ENCODE data around the gene POFUT2.

Gene POFUT2

GRCh38 chr21:45269861-45270260, 17.8 kb downstream of the POFUT2 start:
- Mint-ChIP-seq H3K4me3 (no peak overlapping the region), H3K27ac (no peak overlapping the region), H3K36me3 (ENCODE audit: insufficient read depth) (peaks cover 39% of the 10 kb centered on the region), H3K4me1 (ENCODE audit: low read depth in 2 of 2) (peaks cover 18% of the 10 kb centered on the region in 2 donors), H3K27me3 (no peaks in the 10 kb centered on the region), H3K9me3 (peaks cover 0 to 2% of the 10 kb centered on the region in 2 donors)
- DNase-seq (no peak), ATAC-seq (replicated peaks) (no peak)

- H3K9me3 Mint-ChIP-seq = peaks cover 0 to 2% of the 10 kb centered on the region in 2 donors
- H3K4me1 Mint-ChIP-seq (ENCODE audit: low read depth in 2 of 2) = peaks cover 18% of the 10 kb centered on the region in 2 donors
- H3K27ac Mint-ChIP-seq = peak overlapping the region; percentile 38 to 85
- no peak for ATAC-seq (replicated peaks)
- H3K4me3 Mint-ChIP-seq = peak overlapping the region; percentile 26 to 64
- no peaks in the 10 kb centered on the region for H3K27me3 Mint-ChIP-seq
- H3K36me3 Mint-ChIP-seq (ENCODE audit: insufficient read depth) = peaks cover 42% of the 10 kb centered on the region
- no peak for DNase-seq
Observed at GRCh38 chr21:45267390-45267760, 20.3 kb downstream of the POFUT2 start.

- H3K9me3 Mint-ChIP-seq = peaks cover 0 to 2% of the 10 kb centered on the region in 2 donors
- peak overlapping the region; percentile 38 to 85 for H3K27ac Mint-ChIP-seq
- peak; percentile 96 for ATAC-seq (replicated peaks)
- peaks cover 42% of the 10 kb centered on the region for H3K36me3 Mint-ChIP-seq (ENCODE audit: insufficient read depth)
- peaks cover 18% of the 10 kb centered on the region in 2 donors for H3K4me1 Mint-ChIP-seq (ENCODE audit: low read depth in 2 of 2)
- peak; percentile 62 to 69 (median 65) for DNase-seq
- H3K4me3 Mint-ChIP-seq = peak overlapping the region; percentile 26 to 64
- no peaks in the 10 kb centered on the region for H3K27me3 Mint-ChIP-seq
Observed at GRCh38 chr21:45266518-45267389, 20.9 kb downstream of the POFUT2 start.

- DNase-seq (no peak), ATAC-seq (replicated peaks) (no peak)
- Mint-ChIP-seq H3K27me3 (no peaks in the 10 kb centered on the region), H3K27ac (peak overlapping the region; percentile 38 to 85), H3K36me3 (ENCODE audit: insufficient read depth) (peaks cover 40% of the 10 kb centered on the region), H3K4me1 (ENCODE audit: low read depth in 2 of 2) (peaks cover 18% of the 10 kb centered on the region in 2 donors), H3K4me3 (peak overlapping the region; percentile 48 to 64), H3K9me3 (no peaks in the 10 kb centered on the region)
Observed at GRCh38 chr21:45265721-45266517, 21.8 kb downstream of the POFUT2 start.

- H3K4me3 Mint-ChIP-seq = no peak overlapping the region
- peaks cover 18% of the 10 kb centered on the region in 2 donors for H3K4me1 Mint-ChIP-seq (ENCODE audit: low read depth in 2 of 2)
- no peak for ATAC-seq (replicated peaks)
- no peaks in the 10 kb centered on the region for H3K27me3 Mint-ChIP-seq
- no peaks in the 10 kb centered on the region for H3K9me3 Mint-ChIP-seq
- H3K27ac Mint-ChIP-seq = no peak overlapping the region
- H3K36me3 Mint-ChIP-seq (ENCODE audit: insufficient read depth) = peaks cover 31% of the 10 kb centered on the region
- no peak for DNase-seq
Observed at GRCh38 chr21:45264912-45265515, 22.7 kb downstream of the POFUT2 start.

GRCh38 chr21:45264146-45264911, 23.4 kb downstream of the POFUT2 start:
- no peak for DNase-seq
- Mint-ChIP-seq H3K27me3 (no peaks in the 10 kb centered on the region), H3K9me3 (no peaks in the 10 kb centered on the region), H3K27ac (no peak overlapping the region), H3K4me3 (no peak overlapping the region), H3K36me3 (ENCODE audit: insufficient read depth) (peaks cover 27% of the 10 kb centered on the region), H3K4me1 (ENCODE audit: low read depth in 2 of 2) (peaks cover 18% of the 10 kb centered on the region in 2 donors)
- no peak for ATAC-seq (replicated peaks)

GRCh38 chr21:45263534-45263933, 24.2 kb downstream of the POFUT2 start:
- Mint-ChIP-seq H3K9me3 (no peaks in the 10 kb centered on the region), H3K27me3 (no peaks in the 10 kb centered on the region), H3K4me3 (no peak overlapping the region), H3K27ac (peak overlapping the region in 1 of 2 donors; percentile 68), H3K36me3 (ENCODE audit: insufficient read depth) (peaks cover 27% of the 10 kb centered on the region), H3K4me1 (ENCODE audit: low read depth in 2 of 2) (peaks cover 18% of the 10 kb centered on the region in 2 donors)
- DNase-seq (no peak), ATAC-seq (replicated peaks) (no peak)

DNA sequence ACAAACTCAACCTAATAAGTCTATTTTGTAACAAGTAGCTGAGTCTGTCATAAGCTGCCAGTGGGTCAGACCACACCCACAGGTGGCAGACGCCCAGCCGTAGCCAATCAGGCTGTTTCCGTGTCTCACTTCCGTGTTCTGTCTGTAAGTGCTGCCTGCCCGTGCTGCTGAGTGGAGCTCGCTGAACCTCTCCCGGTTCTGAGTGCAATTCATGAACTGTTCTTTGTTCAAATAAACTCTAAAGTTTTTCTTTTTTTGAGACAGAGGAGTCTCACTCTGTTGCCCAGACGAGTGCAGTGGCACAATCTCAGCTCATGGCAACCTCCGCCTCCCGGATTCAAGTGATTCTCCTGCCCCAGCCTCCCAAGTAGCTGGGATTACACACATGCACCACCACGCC, 25.1 kb downstream of the POFUT2 start:
- Mint-ChIP-seq H3K4me1 (ENCODE audit: low read depth in 2 of 2) (peaks cover 18% of the 10 kb centered on the region in 2 donors), H3K9me3 (no peaks in the 10 kb centered on the region), H3K27ac (no peak overlapping the region), H3K27me3 (no peaks in the 10 kb centered on the region), H3K36me3 (ENCODE audit: insufficient read depth) (peaks cover 20% of the 10 kb centered on the region), H3K4me3 (no peak overlapping the region)
- DNase-seq = no peak
- ATAC-seq (replicated peaks) = no peak

- Mint-ChIP-seq H3K27ac (no peak overlapping the region), H3K9me3 (no peaks in the 10 kb centered on the region), H3K4me3 (no peak overlapping the region), H3K27me3 (no peaks in the 10 kb centered on the region), H3K36me3 (ENCODE audit: insufficient read depth) (peaks cover 15% of the 10 kb centered on the region), H3K4me1 (ENCODE audit: low read depth in 2 of 2) (peaks cover 14 to 17% of the 10 kb centered on the region in 2 donors)
- DNase-seq = no peak
- no peak for ATAC-seq (replicated peaks)
Observed at GRCh38 chr21:45262041-45262581, 25.6 kb downstream of the POFUT2 start.

GRCh38 chr21:45261093-45261492, 26.6 kb downstream of the POFUT2 start:
- Mint-ChIP-seq H3K27me3 (no peaks in the 10 kb centered on the region), H3K4me3 (no peak overlapping the region), H3K4me1 (ENCODE audit: low read depth in 2 of 2) (peaks cover 7 to 9% of the 10 kb centered on the region in 2 donors), H3K36me3 (ENCODE audit: insufficient read depth) (peaks cover 9% of the 10 kb centered on the region), H3K27ac (no peak overlapping the region), H3K9me3 (no peaks in the 10 kb centered on the region)
- DNase-seq = no peak
- ATAC-seq (replicated peaks) = no peak

DNA sequence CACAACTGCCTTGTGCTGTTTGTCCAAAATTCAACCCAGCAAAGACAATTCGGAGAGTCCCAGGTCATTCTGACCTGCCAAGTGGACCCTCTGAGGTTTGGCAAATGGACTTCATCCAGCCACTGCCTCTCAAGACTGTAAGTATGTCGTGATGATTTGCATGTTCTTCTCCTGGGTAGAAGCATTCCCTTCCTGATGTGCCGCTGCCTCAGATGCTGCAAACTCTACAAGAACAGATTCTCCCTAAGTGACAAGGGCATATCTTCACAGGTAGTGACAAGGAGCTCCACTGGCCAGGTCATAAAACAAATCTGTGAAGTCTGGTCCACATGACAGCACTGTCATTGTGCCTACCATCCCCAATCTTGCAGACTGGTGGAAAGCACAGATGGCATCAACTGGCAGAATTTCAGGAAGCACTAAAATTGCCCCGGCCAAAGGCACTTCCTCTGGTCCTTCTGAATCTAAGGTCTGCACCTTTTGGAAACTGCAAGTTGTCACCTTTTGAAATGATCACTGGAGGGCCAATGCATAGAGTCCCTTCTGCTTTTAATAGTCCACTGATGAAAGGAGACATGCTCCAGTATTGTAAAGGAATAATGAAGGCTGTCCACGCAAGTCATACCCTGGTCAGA, 27.4 kb downstream of the POFUT2 start:
- no peaks in the 10 kb centered on the region for H3K9me3 Mint-ChIP-seq
- no peak overlapping the region for H3K4me3 Mint-ChIP-seq
- DNase-seq = no peak
- no peaks in the 10 kb centered on the region for H3K27me3 Mint-ChIP-seq
- H3K36me3 Mint-ChIP-seq (ENCODE audit: insufficient read depth) = peaks cover 4% of the 10 kb centered on the region
- H3K27ac Mint-ChIP-seq = no peak overlapping the region
- no peak for ATAC-seq (replicated peaks)
- peaks cover 7 to 9% of the 10 kb centered on the region in 2 donors for H3K4me1 Mint-ChIP-seq (ENCODE audit: low read depth in 2 of 2)

DNA sequence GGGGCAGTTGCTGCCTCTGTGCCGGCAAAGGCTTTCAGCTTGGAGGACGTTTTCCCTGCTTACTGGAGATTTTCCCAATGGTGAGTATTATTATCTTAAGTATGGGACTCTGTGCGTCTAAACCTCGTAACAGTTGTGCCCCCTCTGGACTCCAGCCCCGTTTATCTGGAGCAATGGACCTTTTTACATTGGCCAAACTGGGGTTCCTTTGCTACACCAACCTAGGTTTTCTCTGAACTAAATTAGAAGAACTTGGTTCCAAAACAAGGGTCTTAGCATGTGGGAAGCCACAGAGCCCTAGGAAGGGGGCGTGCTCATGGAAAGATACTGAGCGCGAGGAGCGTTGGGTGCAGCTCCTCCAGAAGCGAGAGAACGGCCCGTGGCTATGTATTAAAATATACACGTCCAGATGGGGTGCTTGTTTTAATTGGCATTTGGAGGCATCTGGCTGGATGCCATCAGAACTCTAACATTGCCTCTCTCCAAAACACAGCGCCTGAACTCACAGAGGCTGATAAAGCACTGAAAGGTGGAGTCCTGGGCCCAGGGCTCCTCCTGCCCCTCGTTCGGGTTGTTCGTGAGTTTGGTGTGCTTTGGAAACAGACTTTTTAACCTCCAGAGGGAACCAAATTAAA, 28.4 kb downstream of the POFUT2 start:
- peaks cover 8 to 10% of the 10 kb centered on the region in 2 donors for H3K27me3 Mint-ChIP-seq
- H3K36me3 Mint-ChIP-seq (ENCODE audit: insufficient read depth) = no peaks in the 10 kb centered on the region
- H3K4me3 Mint-ChIP-seq = no peak overlapping the region
- no peak for ATAC-seq (replicated peaks)
- no peaks in the 10 kb centered on the region for H3K9me3 Mint-ChIP-seq
- no peak overlapping the region for H3K27ac Mint-ChIP-seq
- H3K4me1 Mint-ChIP-seq (ENCODE audit: low read depth in 2 of 2) = peaks cover 16 to 17% of the 10 kb centered on the region in 2 donors
- DNase-seq = no peak

All from effector memory CD8-positive, alpha-beta T cell (primary cell).